ENCODE measurements around the gene FHIT. TPM values are rescaled to one million over a fixed set of nuclear protein-coding genes. Genes with fewer than 3 reads are reported as not detected.

Gene FHIT
- polyA plus RNA-seq, 1 of the 3 experiments (the other 2 are of a cell fraction) = 0.41 TPM

GRCh38 chr3:60613769-60614303 lies 637.4 kb downstream of the FHIT start:
- 17% methylated on average over 1 of the region's 1 CpG for WGBS (ENCODE audit: low lambda C conversion rate)
- Histone ChIP-seq H3K36me3 (replicated peaks in 1 of 2; ENCODE audit: control insufficient read depth in 1 of 2, insufficient read depth in 2 of 2, low read length in 1 of 2) (no peaks in the 10 kb centered on the region), H3K27me3 (ENCODE audit: insufficient read depth) (no peaks in the 10 kb centered on the region), H3K9me3 (no peaks in the 10 kb centered on the region), H3K4me1 (ENCODE audit: control insufficient read depth in 1 of 2, insufficient read depth in 2 of 2, low read depth in 1 of 2, low read length in 1 of 2) (no peaks in the 10 kb centered on the region), H3K4me3 (ENCODE audit: low read depth in 2 of 2, low read length in 1 of 2) (no peak overlapping the region), H2AFZ (ENCODE audit: low read depth) (no peak overlapping the region), H3K9me2 (no peaks in the 10 kb centered on the region), H4K20me1 (ENCODE audit: insufficient read depth) (no peaks in the 10 kb centered on the region), H3K27ac (ENCODE audit: low read depth in 2 of 2, low read length in 1 of 2) (no peak overlapping the region), H3K79me2 (ENCODE audit: insufficient read depth) (no peaks in the 10 kb centered on the region), H3K9ac (no peak overlapping the region), H3K4me2 (no peak overlapping the region), H3F3A (replicated peaks; ENCODE audit: insufficient read depth) (no peaks in the 10 kb centered on the region)
- POLR2A ChIA-PET = no interaction called here
- TF ChIP-seq USF2 (IDR thresholded peaks at IDR 0.05; ENCODE audit: borderline replicate concordance, low read depth, low read length) (no peak), GATA2 (CRISPR knock-in tag; IDR thresholded peaks at IDR 0.05) (no peak), EP300 (IDR thresholded peaks at IDR 0.05; ENCODE audit: borderline replicate concordance in 1 of 2, low read depth in 1 of 2, low read length in 1 of 2) (no peak), JUND (IDR thresholded peaks at IDR 0.05) (no peak), RAD21 (IDR thresholded peaks at IDR 0.05; ENCODE audit: low read length) (no peak), IRF3 (IDR thresholded peaks at IDR 0.05; ENCODE audit: low read depth, low read length) (no peak), FOXJ3 (CRISPR knock-in tag; IDR thresholded peaks at IDR 0.05) (no peak), MAX (IDR thresholded peaks at IDR 0.05; ENCODE audit: low read depth) (no peak), USF1 (IDR thresholded peaks at IDR 0.05; ENCODE audit: borderline replicate concordance, low read depth) (no peak), TEAD4 (IDR thresholded peaks at IDR 0.05; ENCODE audit: borderline replicate concordance, insufficient read depth) (no peak), SIN3A (IDR thresholded peaks at IDR 0.05; ENCODE audit: borderline replicate concordance, low read depth, low read length) (no peak), SMC3 (IDR thresholded peaks at IDR 0.05; ENCODE audit: low read depth, low read length) (no peak), GABPA (IDR thresholded peaks at IDR 0.05; ENCODE audit: low read depth) (no peak), REST (IDR thresholded peaks at IDR 0.05; ENCODE audit: low read depth, low read length) (no peak), ZBTB33 (IDR thresholded peaks at IDR 0.05; ENCODE audit: borderline replicate concordance, low read depth) (no peak), FOSL2 (IDR thresholded peaks at IDR 0.05; ENCODE audit: borderline replicate concordance, low read depth) (no peak), RXRA (IDR thresholded peaks at IDR 0.05; ENCODE audit: borderline replicate concordance, low read depth) (no peak), MEF2A (IDR thresholded peaks at IDR 0.05; ENCODE audit: borderline replicate concordance, low read depth) (no peak), YY1 (IDR thresholded peaks at IDR 0.05; ENCODE audit: low read depth) (no peak)
- CTCF ChIA-PET = no interaction called here
- no peak for DNase-seq
